SK-MEL-5 (cell line): Measurements from ENCODE around the gene ANAPC4. TPM values are rescaled to one million over a fixed set of nuclear protein-coding genes. Genes with fewer than 3 reads are reported as not detected.
"Not testable (repeated sequence)": the region's sequence is repeated elsewhere in the genome, so short reads cannot be mapped to it uniquely, and the experiment has no call there.

ENCODE experiments used
- DNase-seq: peaks from one replicate; pipeline ENCODE4 v3.0.0-alpha.2; 2016; ENCODE audit warnings: low read depth, low spot score
- in situ Hi-C: cut with HindIII; loops from 2 replicates; pipeline ENCODE4 v1.10.0; 2016; ENCODE audit warnings: low sequenced_read_pairs, high pct_unique_total_duplicates, low pct_unique_long_range_greater_than_20kb
- polyA plus RNA-seq, 2 experiments: library from polyadenylated mRNA; depleted of rRNA; stranded (reverse); fragments of >200 nt; gene quantifications; 2 replicates each; pipeline ENCODE4 v1.2.3, GENCODE V29; 2015
- total RNA-seq: library from RNA; depleted of rRNA; stranded (reverse); fragments of >200 nt; shearing (Covaris generic); gene quantifications from 2 replicates; pipeline ENCODE4 v1.2.3, GENCODE V29; 2014; rRNA removed

The ANAPC4 gene
- 29.4 and 29.6 TPM in 2 replicates for total RNA-seq
- polyA plus RNA-seq (2015; cell fraction: cytosol; rRNA removed): 10.9 and 11.0 TPM in 2 replicates
- 134 and 162 TPM in 2 replicates for polyA plus RNA-seq (2015; cell fraction: nucleus; rRNA removed)

DNA sequence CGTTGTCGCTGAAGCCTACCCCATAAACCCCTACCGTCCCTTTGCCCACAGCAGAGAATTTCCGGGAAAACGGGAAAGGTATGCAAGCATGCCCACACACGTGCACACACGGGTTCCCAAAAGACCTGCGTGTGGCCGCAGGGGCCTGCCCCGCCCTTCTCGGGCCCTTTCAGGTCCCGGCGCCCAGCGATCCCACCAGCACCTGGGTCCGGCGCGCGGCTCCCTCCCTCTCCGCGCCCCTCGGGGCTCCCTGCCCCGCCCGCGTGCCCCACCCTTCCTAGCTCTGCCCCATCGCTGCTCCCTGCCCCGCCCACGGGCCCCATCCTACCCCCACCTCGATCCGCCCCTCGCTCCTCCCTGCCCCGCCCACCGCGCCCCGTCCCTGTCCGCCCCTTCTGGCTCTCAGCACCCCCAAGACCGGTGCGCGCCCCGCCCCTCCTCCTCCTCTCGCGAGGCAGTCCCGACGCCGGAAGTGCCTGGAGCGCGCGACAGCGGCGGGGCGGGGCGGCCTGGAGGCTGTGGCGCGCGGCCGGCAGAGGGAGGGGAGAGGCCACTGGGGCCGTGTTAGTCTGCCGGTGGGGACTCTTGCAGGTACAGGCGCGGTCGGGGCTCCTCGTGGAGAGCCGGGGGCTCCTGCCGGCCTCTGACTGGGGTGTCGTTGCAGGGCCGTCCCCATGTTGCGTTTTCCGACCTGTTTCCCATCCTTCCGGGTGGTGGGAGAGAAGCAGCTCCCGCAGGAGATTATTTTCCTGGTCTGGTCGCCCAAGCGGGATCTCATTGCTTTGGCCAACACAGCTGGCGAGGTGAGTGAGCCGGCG lies at the start of gene ANAPC4:
ANAPC4 (plus strand) TSS at position 510 of the 818 bp plus-strand sequence; CDS start at position 675, 165 bp downstream.
- DNase-seq: peak; percentile 91
- in situ Hi-C loops: no loop called here

DNA sequence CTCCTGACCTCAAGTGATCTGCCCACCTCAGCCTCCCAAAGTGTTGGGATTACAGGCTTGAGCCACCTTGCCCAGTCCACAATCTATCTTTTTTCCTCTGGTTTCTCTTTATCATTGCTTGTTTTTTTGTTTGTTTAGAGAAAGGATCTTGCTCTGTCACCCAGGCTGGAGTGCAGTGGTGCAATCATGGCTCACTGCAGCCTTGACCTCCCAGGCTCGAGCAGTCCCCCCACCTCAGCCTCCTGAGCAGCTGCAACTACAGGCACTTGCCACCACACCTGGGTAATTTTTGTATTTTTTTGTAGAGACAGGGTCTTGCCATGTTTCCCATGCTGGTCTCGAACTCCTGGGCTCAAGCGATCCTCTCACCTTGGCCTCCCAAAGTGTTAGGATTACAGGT lies 48.6 kb upstream of the ANAPC4 start:
- in situ Hi-C loops, DNase-seq: not testable (repeated sequence)

DNA sequence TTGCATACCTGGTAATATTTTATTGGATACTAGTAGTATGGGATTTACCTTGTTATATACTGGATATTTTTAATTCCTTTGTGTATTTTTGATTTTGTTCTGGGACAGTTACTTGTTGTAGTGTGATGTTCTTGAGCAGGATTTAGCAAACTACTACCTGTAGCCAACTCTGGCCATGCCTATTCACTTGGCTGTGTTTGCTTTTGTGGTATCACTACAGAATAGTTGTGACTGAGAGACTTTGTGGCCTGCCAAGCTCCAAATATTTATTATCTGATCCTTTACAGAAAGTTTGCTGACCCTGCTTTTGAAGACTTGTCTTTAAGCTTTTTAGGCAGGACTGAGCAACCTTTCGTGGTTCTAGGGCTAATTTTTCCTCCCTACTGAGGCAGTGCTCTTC lies 46.7 kb upstream of the ANAPC4 start:
- in situ Hi-C loops: no loop called here
- no peak for DNase-seq

DNA sequence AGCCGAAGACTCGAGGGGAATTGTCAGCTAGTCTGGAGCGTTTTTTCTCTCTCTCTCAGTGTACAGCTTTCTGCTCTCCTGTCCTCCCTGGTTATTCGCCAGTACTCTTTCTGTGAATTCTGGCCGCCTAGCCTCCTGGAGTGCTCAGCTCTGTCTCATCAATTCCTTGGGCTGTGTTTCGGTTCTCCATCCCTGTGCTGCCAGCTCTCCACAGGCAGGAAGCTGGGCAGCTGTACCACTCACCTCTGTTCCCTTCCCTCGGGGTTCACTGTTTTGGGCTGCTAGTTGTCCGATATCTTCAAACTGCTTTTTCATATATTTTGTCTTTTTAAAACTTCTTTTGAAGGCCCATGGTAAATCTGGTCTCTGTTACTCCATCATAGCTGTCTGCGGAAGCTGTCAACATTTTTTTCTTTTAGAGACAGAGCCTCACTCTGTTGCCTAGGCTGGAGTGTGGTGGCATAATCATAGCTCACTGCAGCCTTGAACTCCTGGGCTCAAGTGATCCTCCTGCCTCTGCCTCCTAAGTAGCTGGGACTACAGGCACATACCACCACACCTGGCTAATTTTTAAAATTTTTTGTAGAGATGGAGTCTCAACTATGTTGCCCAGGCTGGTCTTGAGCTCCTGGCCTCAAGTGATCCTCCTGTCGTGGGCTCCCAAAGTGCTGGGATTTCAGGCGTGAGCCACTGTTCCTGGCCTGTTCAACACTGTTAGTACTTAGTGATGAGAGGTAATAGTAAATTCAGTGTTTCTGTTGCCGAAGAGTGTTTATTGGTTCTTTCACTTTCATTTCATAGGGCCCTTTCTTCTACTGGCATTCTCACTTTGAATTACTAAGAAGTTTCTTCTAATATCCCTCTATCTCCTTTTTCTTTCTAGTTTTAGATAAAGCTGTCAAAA lies 45.9 kb upstream of the ANAPC4 start:
- in situ Hi-C loops: no loop called here

GRCh38 chr4:25343671-25344070 lies 33.4 kb upstream of the ANAPC4 start:
- DNase-seq: no peak
- in situ Hi-C loops: no loop called here

More for the DNA sequence above, 45.9 kb upstream of the ANAPC4 start:
- no peak for DNase-seq

DNA sequence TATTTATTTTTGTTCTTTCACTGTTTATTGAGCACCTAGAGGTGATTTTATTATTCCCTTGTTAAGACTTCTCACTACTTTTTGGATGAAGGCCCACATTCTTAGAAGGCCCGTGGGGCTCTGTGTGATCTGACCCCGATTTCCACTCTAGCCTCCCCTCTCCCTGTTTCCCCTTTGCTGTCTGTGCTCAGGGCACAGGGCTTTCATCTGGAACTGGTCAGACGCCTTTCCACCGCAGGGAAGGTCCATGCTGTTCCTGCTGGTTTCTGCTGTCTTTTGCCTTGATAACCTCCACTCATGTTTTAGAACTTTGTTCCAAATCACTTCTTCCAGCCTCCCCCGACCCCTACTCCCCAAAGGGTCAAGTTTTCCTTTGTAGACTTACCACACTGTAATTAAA lies 31.3 kb upstream of the ANAPC4 start:
- in situ Hi-C loops: no loop called here
- no peak for DNase-seq

DNA sequence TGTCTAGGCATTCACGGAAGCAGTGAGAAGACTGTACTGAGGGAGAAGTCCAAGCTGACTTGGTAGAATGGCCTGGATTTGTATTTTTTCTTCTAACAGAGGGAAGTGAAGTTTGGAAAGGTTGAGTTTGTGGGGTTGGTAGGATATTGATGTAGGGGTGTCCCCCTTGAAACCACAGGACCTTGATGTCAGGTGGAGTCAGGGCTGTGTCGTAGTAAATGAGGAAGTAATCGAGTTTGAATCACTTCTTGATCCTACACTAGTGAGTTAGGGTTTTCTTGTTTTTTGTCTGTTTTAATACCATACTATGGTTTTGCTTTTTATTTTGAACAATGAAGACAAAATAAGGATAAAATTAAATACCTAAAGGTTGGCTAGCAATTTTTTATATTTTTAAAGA lies 30.1 kb upstream of the ANAPC4 start:
- in situ Hi-C loops: no loop called here
- DNase-seq: no peak

DNA sequence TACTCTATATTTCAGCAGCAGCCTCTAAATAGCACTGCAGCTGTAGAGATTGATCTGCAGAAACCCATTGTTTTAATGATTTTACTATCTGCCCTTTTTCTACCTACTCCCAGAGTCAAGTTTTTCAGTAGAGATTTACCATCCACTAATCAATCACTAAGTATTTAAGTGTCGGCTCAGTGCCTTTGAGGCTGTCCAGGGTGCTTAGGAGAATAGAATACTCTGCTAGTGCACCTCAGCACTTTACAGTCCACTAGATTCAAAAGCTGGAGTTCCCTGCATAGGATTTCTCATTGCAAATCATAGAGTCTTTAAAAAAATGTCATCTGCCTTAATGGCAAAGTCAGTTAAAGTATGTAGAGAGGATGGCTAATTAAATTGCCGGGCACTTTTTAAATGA lies 29.6 kb upstream of the ANAPC4 start:
- no peak for DNase-seq
- in situ Hi-C loops: no loop called here

- in situ Hi-C loops: no loop called here
- no peak for DNase-seq
Observed at GRCh38 chr4:25347971-25348370, 29.1 kb upstream of the ANAPC4 start.

- DNase-seq: no peak
- in situ Hi-C loops: no loop called here
Observed at GRCh38 chr4:25350561-25350960, 26.5 kb upstream of the ANAPC4 start.

- in situ Hi-C loops: no loop called here
- no peak for DNase-seq
Observed at GRCh38 chr4:25351777-25352416, 25.2 kb upstream of the ANAPC4 start.

DNA sequence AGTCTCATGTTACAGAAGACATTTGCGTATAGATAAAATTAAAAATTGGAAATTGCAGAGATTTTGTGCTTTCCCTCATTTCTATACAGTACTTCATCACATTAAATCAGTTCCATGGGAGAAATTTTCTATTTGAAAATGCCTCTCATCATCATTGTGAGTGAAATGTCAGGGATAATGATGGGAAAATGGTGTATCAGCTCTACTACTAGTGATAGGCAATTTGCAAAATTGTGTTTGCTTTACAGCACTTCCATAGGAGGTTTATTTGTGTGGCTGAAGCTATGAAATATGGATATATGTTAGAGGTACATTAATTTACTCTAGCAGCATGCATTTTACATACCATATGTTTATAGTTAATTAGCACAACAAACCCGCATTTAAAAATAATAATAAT lies 21.0 kb upstream of the ANAPC4 start:
- in situ Hi-C loops: no loop called here
- no peak for DNase-seq

DNA sequence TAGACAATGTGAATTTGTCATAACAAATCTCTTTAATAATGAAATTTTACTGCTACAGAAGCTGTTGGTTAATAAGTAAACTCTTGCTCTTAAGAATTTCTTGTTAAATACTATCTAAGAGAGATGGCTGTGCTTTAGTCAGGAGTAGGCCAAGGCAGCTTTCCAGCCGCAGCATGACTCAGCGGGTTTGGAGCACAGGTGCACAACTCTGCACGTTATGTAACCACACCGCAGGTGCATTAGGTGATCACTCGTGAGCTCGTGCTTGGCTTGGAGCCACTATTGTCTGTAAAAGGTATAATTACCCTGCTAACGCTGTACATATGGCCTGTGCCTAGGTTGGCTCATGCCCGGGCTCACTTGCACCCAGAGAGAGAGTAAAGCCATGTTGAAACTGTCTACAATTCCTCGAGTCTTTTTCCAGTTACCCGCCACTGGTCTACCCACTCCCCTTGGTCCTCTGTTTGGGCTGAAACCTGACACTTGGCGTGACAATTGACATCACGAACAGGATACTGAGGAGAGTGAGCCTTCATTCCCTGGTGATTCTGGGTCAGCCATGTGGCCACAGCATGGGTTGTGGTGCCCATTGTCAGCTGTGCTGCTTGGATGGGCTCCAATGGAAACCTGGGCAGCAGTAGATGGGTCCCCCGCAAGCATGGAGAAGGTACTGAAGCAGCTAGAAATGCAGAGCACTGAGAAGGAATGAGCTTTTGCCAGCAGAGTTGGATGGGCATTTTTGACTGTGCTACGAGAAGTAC lies 18.4 kb upstream of the ANAPC4 start:
- in situ Hi-C loops: no loop called here
- DNase-seq: no peak

GRCh38 chr4:25361253-25361652 lies 15.8 kb upstream of the ANAPC4 start:
- in situ Hi-C loops: no loop called here
- no peak for DNase-seq

DNA sequence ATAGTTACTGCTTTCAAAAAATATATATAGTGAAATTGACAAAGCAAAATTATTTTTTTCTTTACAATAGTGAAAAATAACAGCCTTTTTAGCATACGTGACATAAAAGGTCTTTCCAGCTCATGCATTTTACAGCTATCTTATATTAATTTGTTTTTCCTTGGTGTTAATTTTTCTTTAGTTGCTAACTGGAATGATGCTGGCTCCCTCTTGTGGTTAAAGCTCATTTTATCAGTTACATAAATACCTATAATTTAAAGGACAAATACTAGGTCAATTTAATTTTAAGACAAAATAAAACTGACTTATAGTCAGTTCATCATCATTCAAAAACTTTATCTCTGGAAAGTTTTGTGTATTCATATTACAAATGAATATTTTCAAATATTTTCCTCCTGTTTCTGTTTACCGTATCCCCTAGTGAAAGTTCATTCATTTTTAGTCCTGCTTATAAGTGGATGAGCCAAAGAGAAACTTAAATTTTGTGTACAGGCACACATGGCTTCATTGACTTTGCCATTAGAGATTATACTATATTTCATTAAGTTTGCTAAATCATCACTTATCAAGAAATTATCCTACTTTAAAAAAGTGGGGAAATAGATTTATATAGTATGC lies 9.9 kb upstream of the ANAPC4 start:
- in situ Hi-C loops: no loop called here
- peak; percentile 48 for DNase-seq

- in situ Hi-C loops: no loop called here
- DNase-seq: no peak
Observed at GRCh38 chr4:25367877-25368276, 9.2 kb upstream of the ANAPC4 start.

- in situ Hi-C loops: no loop called here
- DNase-seq: no peak
Observed at GRCh38 chr4:25368315-25368714, 8.7 kb upstream of the ANAPC4 start.
